Epithelial cell of prostate (primary cell): ENCODE data around the gene SLC38A10.

ENCODE experiments used
- DNase-seq: peaks from one replicate; pipeline ENCODE4 v3.0.0-alpha.2; 2011; ENCODE audit warnings: low read depth, low spot score
- H3K27ac ChIP-seq: fragments of 450-650 bp; 2 replicates; pipeline ENCODE4 v1.5.1; 2017; ENCODE audit warnings: mild to moderate bottlenecking

The SLC38A10 gene

GRCh38 chr17:81246343-81246670 is 48.8 kb downstream of the SLC38A10 start:
- DNase-seq: no peak
- no peak overlapping the region for H3K27ac ChIP-seq

- H3K27ac ChIP-seq: no peak overlapping the region
- DNase-seq: no peak
These were observed 49.3 kb downstream of the SLC38A10 start for GRCh38 chr17:81245665-81246342.

DNA sequence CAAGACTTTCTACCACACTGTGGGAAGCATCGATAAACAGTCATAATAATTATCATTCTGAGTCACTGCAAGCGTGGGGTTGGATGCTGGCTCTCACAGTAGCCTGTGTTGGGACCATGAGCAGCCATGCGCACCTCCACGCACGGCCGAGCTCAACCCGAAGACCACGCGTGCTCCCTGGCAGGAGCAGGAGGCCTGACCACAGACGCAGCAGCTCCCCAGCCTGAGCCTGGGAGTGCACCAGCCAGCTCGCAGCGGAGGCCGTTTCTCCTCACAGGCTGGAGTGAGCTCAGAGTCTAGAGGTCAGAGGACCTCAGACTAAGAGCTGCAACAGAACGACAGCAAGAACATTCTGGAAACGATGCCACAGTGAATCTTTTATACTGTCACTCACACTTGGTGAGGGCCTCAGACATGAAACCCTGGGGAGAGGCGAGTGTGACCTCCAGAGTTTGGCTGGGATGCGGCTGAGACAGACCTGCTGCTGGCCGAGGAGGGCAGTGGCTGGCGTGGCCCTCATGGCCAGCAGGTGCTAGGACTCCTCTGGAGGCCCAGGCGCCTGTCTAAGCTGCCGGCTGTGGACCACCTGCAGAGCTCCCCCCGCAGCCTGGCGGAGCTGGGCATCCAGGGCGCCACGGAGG is 50.0 kb downstream of the SLC38A10 start:
- no peak overlapping the region for H3K27ac ChIP-seq
- DNase-seq: no peak

DNA sequence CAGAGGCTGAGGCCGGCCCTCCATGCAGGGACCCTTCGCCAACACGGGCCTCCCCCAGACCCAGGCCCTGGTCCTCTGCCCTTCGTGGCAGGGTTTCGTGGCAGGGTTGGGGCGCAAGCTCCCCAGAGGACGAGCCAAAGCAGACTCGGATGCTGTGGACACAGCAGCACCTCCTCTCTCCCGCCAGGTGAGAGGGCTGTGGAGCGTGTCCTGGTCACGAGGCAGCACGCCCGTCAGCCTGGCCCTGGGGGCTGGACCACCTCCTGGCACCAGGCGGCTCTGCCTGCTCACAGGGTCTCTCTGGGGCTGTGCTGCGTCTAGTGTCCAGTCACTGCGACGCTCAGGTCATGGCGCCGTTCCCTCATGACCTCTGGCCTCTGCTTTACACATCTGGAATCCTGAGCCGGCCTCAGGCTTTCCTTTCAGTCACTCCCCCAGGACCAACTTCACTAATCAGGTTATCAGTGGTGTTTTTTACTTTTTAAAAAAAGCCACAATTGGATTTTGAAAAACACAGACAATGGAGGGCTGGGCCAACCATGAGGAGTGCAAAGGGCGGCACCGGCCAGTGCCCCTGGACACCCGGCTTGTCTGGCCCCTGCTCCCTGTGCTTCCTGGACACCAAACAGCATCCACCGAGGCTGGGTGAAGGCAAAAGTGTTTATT is 50.6 kb downstream of the SLC38A10 start:
- no peak for DNase-seq

GRCh38 chr17:81243333-81243664 is 51.8 kb downstream of the SLC38A10 start:
- DNase-seq: no peak
- no peak overlapping the region for H3K27ac ChIP-seq

More for the DNA sequence above, 50.6 kb downstream of the SLC38A10 start:
- no peak overlapping the region for H3K27ac ChIP-seq

GRCh38 chr17:81242421-81243332 is 52.4 kb downstream of the SLC38A10 start:
- H3K27ac ChIP-seq: no peak overlapping the region
- DNase-seq: no peak

DNA sequence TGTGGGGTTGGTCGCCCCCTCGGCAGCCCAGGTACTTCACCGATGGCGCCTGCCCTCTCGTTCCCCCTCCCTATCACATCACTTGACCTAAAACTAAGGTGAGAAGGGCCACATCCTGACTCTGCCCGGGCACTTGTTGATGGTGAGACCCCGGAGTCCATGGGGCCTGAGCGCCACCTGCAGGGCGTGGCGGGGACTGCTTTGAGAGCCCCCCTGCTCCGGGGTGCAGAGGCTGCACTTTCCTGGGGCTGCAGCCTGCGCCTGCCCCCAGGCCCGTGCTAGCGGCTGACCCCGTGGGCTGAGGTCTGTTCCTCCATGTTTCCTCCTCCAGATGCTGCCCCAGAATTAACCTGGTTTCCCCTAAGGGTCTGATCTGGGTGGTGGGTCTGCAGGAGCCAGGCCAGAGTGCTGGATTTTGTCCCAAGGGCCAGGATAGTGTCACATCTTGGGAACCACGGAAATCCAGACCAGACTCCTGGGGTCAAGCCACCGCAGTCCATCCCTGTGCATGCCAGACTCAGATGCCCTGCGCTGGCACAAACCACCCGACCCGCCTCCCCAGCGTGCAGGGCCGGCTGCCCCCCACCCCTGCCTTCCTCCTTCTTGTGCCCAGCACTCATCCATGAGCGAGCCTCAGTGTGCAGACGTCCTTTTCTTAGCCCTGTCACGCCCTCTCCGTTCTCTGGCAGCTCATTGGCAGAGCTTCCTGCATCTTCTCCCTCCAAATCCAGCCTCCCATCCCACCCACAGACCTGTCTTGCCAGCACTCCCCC is 53.3 kb downstream of the SLC38A10 start:
- H3K27ac ChIP-seq: no peak overlapping the region
- DNase-seq: no peak

DNA sequence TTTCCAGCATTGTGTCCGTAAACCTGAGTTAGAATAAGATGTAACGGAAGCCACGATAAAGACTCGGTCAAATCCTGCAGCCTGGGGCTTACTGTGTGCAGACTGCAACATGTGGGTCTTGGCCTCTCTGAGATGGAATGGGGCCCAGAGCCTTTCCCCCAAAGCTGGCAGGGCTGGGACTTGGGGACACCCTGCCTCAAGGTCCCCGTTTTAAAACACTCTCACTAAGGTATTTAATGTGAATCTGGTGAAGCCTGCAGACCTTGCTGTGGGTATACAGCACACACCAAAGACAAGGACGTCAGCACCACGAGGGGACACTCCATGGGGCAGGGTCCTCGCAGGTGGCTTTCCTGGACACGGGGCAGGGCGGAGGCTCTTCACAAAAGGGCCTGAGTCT is 53.9 kb downstream of the SLC38A10 start:
- DNase-seq: no peak

GRCh38 chr17:81240761-81241160 is 54.3 kb downstream of the SLC38A10 start:
- no peak for DNase-seq
- no peak overlapping the region for H3K27ac ChIP-seq

More for the DNA sequence above, 53.9 kb downstream of the SLC38A10 start:
- no peak overlapping the region for H3K27ac ChIP-seq

DNA sequence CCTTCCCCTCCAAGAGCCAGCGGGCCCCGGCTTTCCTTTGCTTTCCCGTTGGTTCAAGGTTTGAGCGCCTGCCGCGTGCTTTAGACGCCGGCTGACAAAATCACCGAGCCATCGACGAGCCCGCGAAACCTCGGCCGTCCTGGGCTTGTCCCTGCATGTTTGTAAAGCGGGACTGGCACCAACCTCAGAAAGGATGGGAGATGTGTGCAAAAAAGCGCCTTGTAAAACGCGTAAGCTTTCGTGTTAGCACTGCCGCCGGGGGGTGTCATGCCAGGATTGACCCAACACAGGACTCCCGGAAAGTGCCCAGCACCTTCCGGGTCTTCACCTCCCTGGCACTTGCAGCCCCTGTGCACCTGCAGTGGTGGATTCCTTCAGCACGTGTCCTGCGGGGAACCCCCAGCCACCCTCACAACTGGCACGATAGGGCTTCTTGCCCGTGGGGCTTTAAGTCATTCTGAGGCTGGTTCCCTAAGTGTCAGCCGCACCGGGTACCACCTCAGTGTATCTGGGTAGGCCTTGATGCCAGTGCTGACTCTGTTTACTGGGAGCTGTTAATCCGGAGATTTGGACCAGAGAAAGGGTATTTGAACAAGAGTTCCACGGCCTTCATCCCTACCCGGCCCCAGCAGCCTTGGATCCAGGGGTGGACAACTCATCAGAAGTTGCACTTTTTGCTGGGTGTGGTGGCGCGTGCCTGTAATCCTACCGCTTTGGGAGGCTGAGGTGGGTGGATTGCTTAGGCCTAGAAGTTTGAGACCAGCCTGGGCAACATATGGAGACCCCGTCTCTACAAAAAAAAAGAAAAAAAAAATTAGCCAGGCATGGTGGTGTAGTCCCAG is 55.2 kb downstream of the SLC38A10 start:
- DNase-seq: peak; percentile 29

DNA sequence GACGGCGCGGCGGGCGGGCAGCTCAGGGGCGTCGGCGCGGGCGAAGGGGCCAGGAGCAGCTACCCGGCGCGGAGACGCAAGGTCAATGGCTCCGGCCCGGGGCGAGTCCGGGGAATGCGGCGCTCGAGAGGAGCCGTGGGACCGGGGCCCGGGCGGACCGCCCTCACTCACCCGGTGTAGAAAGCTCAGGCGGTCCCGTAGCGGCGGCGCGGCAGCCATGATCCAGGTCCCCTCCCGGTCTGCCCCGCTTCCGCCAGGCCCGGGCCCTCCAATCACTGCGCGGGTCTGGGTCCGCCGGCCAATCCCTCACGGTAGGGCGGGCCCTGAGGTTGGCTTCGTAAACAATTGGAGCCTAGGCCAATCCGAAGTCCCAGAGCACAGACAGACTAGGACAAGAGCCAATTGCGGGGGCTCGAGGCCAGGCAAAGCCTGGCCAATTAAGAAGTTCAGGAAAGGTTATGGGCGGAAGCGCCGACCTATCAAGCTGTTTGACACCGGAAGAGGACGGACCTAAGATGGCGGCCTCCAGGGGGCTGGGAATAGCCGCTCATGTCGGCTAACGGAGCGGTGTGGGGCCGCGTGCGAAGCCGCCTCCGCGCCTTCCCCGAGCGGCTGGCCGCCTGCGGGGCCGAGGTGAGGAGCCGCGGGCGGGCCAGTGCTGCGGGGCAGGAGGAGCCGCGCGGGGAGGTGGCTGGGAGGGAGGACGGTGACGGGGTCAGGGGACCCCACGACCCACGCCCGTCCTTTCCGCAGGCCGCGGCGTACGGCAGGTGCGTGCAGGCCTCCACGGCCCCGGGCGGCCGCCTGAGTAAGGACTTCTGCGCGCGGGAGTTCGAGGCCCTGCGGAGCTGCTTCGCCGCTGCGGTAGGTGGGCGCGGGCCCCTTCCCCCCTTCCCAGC is 56.0 kb downstream of the SLC38A10 start, which contains the start of the genes NDUFAF8 and TEPSIN:
Gene NDUFAF8, plus strand, starts transcription at position 504 of the 899 bp plus-strand sequence. Its CDS starts 46 bp downstream, at position 550.
Gene TEPSIN, minus strand, starts transcription at position 241 of the 899 bp plus-strand sequence. Its CDS starts 22 bp downstream, at position 219.
- H3K27ac ChIP-seq: peak within 1 kb of the TSS; percentile 90
- peak; percentile 97 for DNase-seq

More for the DNA sequence above, 55.2 kb downstream of the SLC38A10 start:
- peak overlapping the region; percentile 90 for H3K27ac ChIP-seq

GRCh38 chr17:81238490-81238814 is 56.7 kb downstream of the SLC38A10 start:
- no peak overlapping the region for H3K27ac ChIP-seq
- DNase-seq: no peak

GRCh38 chr17:81237591-81238489 is 57.3 kb downstream of the SLC38A10 start:
- no peak overlapping the region for H3K27ac ChIP-seq
- no peak for DNase-seq

DNA sequence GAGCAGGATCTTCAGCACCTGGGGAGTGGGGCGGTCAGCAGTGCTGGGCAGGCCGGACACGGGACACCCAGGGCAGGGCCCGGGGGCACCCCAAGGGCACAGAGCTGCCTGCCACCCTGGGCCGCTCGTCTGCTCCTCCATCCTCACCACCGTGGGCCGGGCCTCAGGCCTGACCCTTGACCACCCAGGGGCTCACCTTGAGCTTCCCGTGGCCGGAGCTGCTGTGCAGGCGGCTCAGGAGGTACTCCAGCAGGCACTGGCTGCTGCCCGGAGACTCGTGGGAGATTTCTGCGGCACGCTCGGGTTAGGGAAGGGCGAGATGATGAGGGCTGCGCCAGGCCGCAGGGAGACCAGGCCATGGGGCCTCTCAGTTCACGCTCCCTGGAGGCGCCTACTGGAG is 58.3 kb downstream of the SLC38A10 start:
- H3K27ac ChIP-seq: no peak overlapping the region
- DNase-seq: no peak

DNA sequence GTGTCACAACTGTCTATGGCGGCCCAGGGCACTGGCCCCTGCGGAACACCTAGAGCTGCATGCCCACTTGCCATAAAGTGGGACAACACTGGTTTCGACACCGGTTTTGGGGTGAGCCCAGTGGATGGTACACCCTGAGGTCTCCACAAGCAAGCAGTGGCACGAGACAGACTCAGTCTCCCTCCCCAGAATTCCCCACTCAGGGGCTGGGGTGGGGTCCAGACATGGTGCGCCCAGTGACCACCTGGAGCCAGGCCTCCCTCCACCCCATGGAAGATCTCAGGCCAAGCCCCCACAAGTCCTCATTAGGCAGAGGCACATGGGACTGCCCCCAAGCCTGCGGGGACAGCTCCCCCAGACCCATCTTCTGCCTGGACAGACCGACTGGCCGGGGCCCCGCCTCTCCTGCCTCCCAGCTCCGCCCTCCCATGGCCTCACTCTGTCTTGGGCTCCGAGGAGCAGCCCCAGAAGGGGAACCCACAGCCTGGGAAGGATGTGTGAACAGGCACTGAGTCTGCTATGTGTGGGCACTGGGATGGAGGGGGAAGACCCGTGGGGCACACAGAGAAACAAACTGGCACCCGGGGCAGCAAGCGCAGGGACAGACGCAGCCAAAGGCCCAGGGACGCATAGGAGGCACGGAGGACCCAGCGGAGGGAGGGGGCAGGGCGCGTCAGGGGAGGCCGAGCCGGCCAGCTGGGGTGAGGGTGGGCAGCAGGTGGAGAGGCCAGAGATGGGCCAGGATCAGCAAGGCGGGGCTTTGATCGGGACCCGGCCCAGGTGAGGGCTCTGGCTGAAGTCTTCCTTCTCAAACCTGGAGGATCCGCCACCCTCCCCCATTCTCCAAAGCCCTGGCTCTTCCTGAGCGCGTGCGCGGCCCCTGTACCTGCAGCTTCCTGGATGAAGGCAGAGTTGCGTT is 59.0 kb downstream of the SLC38A10 start:
- DNase-seq: no peak

More for the DNA sequence above, 59.0 kb downstream of the SLC38A10 start:
- no peak overlapping the region for H3K27ac ChIP-seq
